OCI-LY1 (cell line): ENCODE measurements around the gene MRPL39.

Experiments used
- EZH2 ChIP-seq: fragments of 200-600 bp; sonication (generic), shearing (Covaris generic); IDR thresholded peaks from 2 replicates; pipeline ENCODE4 v1.8.0; 2017; ENCODE audit warnings: borderline replicate concordance, mixed run types, mild to moderate bottlenecking, antibody characterized with exemption, low read length, moderate library complexity, mixed read lengths
- TF ChIP-seq, protein P1 (sequence below): fragments of 200-600 bp; sonication (generic), shearing (Covaris generic); IDR thresholded peaks from 2 replicates; pipeline ENCODE4 v1.5.1; 2017; ENCODE audit warnings: mild to moderate bottlenecking, antibody characterized with exemption, low read length, moderate library complexity, mixed read lengths

DNA sequence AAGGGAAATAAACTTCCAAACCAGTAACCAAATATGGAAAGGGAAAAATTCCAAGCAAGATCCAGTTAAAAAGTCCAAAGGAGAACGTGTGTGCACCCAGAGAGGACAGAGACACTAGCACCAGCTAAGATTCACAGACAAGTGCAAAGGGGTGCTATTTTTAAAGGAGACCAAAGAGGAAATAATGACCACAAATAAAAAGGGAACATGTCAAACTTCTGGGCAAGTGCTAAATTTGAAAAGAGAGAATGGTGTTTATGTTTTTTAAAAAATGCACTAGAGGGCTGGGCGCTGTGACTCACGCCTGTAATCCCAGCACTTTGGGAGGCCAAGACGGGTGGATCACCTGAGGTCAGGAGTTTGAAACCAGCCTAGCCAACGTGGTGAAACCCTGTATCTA, 40.4 kb upstream of the MRPL39 start:
- TF ChIP-seq, protein P1, sequence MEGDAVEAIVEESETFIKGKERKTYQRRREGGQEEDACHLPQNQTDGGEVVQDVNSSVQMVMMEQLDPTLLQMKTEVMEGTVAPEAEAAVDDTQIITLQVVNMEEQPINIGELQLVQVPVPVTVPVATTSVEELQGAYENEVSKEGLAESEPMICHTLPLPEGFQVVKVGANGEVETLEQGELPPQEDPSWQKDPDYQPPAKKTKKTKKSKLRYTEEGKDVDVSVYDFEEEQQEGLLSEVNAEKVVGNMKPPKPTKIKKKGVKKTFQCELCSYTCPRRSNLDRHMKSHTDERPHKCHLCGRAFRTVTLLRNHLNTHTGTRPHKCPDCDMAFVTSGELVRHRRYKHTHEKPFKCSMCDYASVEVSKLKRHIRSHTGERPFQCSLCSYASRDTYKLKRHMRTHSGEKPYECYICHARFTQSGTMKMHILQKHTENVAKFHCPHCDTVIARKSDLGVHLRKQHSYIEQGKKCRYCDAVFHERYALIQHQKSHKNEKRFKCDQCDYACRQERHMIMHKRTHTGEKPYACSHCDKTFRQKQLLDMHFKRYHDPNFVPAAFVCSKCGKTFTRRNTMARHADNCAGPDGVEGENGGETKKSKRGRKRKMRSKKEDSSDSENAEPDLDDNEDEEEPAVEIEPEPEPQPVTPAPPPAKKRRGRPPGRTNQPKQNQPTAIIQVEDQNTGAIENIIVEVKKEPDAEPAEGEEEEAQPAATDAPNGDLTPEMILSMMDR, result no peak
- no peak for TF ChIP-seq EZH2
